Smooth muscle cell (in vitro differentiated cells): ENCODE data around the gene S100B. TPM values are rescaled to one million over a fixed set of nuclear protein-coding genes. Genes with fewer than 3 reads are reported as not detected.

Source experiments
- DNase-seq: peaks from one replicate; lab custom pipeline; 2025; ENCODE audit not compliant: unreplicated experiment; lab: John Stamatoyannopoulos, UW
- H2AFZ ChIP-seq: fragments of 200-600 bp; sonication (generic); 2 replicates; pipeline ENCODE4 v1.6.0; 2016; ENCODE audit warnings: antibody characterized with exemption, low read depth, mild to moderate bottlenecking
- H3F3A ChIP-seq: fragments of 200-600 bp; sonication (generic); 2 replicates; pipeline ENCODE4 v1.6.0; 2017; ENCODE audit warnings: antibody characterized with exemption, low read depth
- H3K27ac ChIP-seq: fragments of 200-600 bp; sonication (generic); 2 replicates; pipeline ENCODE4 v1.5.1; 2016; ENCODE audit warnings: low read depth, mild to moderate bottlenecking
- H3K27me3 ChIP-seq: fragments of 200-600 bp; sonication (generic); 2 replicates; pipeline ENCODE4 v1.6.1; 2016; ENCODE audit warnings: low read depth, mild to moderate bottlenecking
- H3K36me3 ChIP-seq: fragments of 200-600 bp; sonication (generic); 2 replicates; pipeline ENCODE4 v1.5.1; 2016; ENCODE audit warnings: low read depth
- H3K4me1 ChIP-seq: fragments of 200-600 bp; sonication (generic); 2 replicates; pipeline ENCODE4 v1.5.1; 2016; ENCODE audit warnings: low read depth
- H3K4me2 ChIP-seq: fragments of 200-600 bp; sonication (generic); 2 replicates; pipeline ENCODE4 v1.6.0; 2016; ENCODE audit warnings: mild to moderate bottlenecking
- H3K4me3 ChIP-seq: fragments of 200-600 bp; sonication (generic); 2 replicates; pipeline ENCODE4 v1.5.1; 2016; ENCODE audit warnings: mild to moderate bottlenecking
- H3K79me2 ChIP-seq: fragments of 200-600 bp; sonication (generic); 2 replicates; pipeline ENCODE4 v1.6.0; 2016; ENCODE audit warnings: low read depth, mild to moderate bottlenecking
- H3K9ac ChIP-seq: fragments of 200-600 bp; sonication (generic); 2 replicates; pipeline ENCODE4 v1.6.0; 2016; ENCODE audit warnings: low read depth
- H3K9me3 ChIP-seq: fragments of 200-600 bp; sonication (generic); replicated peaks from 2 replicates; pipeline ENCODE4 v1.5.1; 2016; ENCODE audit warnings: low read depth
- H4K20me1 ChIP-seq: fragments of 200-600 bp; sonication (generic); 2 replicates; pipeline ENCODE4 v1.6.0; 2016; ENCODE audit warnings: low read depth
- WGBS: methylation state at CpG from one replicate; pipeline ENCODE4 v1.1.7; 2016; ENCODE audit warnings: low lambda C conversion rate; 5-methylcytosine and 5-hydroxymethylcytosine counted together
- polyA plus RNA-seq: library from polyadenylated mRNA; unstranded; fragments of >200 nt; fragmentation: Nextera tagmentation; extraction: Ambion mirVana; gene quantifications from 2 replicates; pipeline ENCODE4 v1.2.1, GENCODE V29; 2016
- total RNA-seq: library from RNA; depleted of rRNA; stranded (reverse); fragments of >200 nt; gene quantifications from 2 replicates; pipeline ENCODE4 v1.2.3, GENCODE V29; 2014
- TF ChIP-seq, protein P1 (sequence below): fragments of 200-600 bp; sonication (generic); IDR thresholded peaks from 2 replicates; pipeline ENCODE4 v1.5.1; 2017; ENCODE audit warnings: borderline replicate concordance, mild to moderate bottlenecking, antibody characterized with exemption; ENCODE audit not compliant: insufficient read depth, poor library complexity, severe bottlenecking

Gene S100B
- total and polyA plus RNA-seq, 2 experiments from 2014 or later = not detected

DNA sequence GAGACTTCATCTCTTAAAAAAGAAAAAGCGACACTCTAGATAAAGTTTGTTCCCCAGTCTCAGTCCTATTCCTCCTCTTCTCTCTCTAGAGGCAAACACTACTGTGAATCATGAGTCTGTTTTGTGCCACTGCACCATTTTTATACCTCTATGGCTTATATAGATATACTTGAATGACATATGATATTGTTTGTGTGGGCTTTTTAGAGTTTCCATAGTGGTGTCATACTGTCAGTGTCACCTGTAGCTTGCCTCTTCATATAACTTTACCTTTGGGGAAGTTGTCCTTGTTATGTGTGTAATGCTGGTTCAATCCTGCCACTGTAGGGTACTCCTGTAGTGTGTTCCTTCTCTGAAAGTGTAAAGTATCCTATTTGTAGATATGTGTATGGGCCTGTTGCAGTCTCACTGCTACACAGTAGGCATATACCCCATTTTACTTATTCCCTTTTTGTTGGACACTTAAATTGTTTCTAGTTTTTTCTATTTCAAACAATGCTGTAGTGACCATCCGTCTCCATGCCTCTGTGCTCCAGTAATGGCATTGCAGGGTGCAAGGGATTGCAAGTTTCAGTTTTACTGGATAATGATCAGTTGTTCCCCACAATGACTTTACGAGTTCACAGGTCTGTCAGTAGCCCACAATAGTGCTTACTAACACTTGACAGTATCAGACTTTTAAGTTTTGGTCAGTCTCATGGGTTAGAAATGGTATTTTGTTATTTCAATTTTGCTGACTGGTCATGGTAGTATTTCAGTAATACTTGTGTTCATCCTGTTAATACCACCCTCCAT lies 33.3 kb upstream of the S100B start:
- 68% methylated on average over 3 of the region's 3 CpGs for WGBS
- Histone ChIP-seq H3K79me2 (peaks cover 47% of the 10 kb centered on the region), H3K27me3 (no peaks in the 10 kb centered on the region), H3K9ac (no peak overlapping the region), H3K4me1 (peaks cover 34% of the 10 kb centered on the region), H3K36me3 (no peaks in the 10 kb centered on the region), H3K9me3 (no peaks in the 10 kb centered on the region), H3K4me3 (peak overlapping the region; percentile 74), H3F3A (no peaks in the 10 kb centered on the region), H4K20me1 (peaks cover 63% of the 10 kb centered on the region), H2AFZ (no peak overlapping the region), H3K27ac (no peak overlapping the region), H3K4me2 (peak overlapping the region; percentile 91)
- DNase-seq = no peak
- TF ChIP-seq, protein P1, sequence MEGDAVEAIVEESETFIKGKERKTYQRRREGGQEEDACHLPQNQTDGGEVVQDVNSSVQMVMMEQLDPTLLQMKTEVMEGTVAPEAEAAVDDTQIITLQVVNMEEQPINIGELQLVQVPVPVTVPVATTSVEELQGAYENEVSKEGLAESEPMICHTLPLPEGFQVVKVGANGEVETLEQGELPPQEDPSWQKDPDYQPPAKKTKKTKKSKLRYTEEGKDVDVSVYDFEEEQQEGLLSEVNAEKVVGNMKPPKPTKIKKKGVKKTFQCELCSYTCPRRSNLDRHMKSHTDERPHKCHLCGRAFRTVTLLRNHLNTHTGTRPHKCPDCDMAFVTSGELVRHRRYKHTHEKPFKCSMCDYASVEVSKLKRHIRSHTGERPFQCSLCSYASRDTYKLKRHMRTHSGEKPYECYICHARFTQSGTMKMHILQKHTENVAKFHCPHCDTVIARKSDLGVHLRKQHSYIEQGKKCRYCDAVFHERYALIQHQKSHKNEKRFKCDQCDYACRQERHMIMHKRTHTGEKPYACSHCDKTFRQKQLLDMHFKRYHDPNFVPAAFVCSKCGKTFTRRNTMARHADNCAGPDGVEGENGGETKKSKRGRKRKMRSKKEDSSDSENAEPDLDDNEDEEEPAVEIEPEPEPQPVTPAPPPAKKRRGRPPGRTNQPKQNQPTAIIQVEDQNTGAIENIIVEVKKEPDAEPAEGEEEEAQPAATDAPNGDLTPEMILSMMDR = no peak

DNA sequence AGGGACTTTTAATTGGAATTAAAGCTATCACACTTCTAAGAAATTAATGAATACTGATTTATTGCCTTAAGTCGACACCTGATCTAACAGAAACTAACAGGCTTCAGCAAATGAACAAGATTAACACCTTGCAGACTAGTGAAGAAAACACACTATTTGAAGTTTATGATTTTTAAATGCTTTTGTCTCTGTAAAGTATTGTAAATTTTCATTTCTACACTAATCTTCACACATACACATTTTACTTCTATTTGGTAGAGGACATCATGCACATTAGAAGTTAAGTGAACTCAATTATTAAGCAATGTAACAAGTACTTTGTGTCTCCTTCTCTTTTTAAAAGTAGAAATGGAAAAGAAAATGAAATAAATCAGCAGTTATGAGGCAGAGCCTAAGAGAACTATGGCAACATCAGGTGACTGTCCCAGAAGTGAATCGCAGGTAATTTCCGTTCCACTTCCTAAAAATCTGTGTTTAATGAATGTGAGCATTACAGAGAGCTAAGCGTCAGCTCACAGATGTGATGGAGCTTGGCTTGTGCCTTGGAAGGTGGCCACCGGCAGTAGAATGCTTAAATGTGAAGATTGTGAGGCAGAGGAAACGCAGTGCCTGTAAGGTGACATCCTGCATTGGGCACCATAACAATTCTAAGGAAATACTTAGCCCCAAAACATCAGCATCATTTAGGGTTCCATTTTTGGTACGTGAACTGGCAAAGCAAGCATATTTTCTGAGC lies 31.8 kb upstream of the S100B start:
- Histone ChIP-seq H3K27ac (no peak overlapping the region), H3K4me3 (peak overlapping the region; percentile 74), H3K79me2 (peaks cover 47% of the 10 kb centered on the region), H3F3A (no peaks in the 10 kb centered on the region), H3K4me1 (peaks cover 34% of the 10 kb centered on the region), H3K27me3 (no peaks in the 10 kb centered on the region), H3K9ac (peak overlapping the region; percentile 75), H4K20me1 (peaks cover 58% of the 10 kb centered on the region), H3K9me3 (no peaks in the 10 kb centered on the region), H3K4me2 (peak overlapping the region; percentile 91), H3K36me3 (no peaks in the 10 kb centered on the region), H2AFZ (no peak overlapping the region)
- 92% methylated on average over 7 of the region's 7 CpGs for WGBS
- TF ChIP-seq, protein P1 = no peak
- no peak for DNase-seq

DNA sequence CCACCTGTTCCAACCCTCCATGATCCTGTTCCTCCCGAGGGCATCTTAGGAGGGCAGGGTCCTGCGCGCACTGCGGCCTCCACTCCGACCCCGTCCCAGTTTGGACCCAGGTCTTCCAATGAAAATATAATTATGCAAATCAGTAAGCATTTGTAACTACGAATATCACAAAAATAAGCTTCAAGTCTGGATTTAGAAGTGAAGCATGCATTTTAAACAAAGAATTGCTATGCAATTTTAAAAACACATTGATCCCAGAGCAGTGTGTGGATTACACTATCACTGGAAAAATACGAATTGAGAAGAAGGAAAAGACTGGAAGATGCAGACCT lies 31.3 kb upstream of the S100B start:
- Histone ChIP-seq H3K4me1 (peaks cover 34% of the 10 kb centered on the region), H3F3A (no peaks in the 10 kb centered on the region), H3K9me3 (no peaks in the 10 kb centered on the region), H3K4me3 (peak overlapping the region; percentile 74), H3K79me2 (peaks cover 47% of the 10 kb centered on the region), H3K27me3 (no peaks in the 10 kb centered on the region), H3K27ac (no peak overlapping the region), H2AFZ (no peak overlapping the region), H3K36me3 (no peaks in the 10 kb centered on the region), H3K9ac (peak overlapping the region; percentile 75), H4K20me1 (peaks cover 52% of the 10 kb centered on the region), H3K4me2 (peak overlapping the region; percentile 91)
- WGBS = 22% methylated on average over 8 of the region's 8 CpGs
- DNase-seq = no peak
- TF ChIP-seq, protein P1 = no peak
